WERI-Rb-1 (cell line): ENCODE results near the gene CATSPERZ.

ENCODE experiments used
- DNase-seq: peaks from one replicate; pipeline ENCODE4 v3.0.0-alpha.2; 2020
- H3K27ac ChIP-seq: fragments of 250-450 bp; sonication (Bioruptor Pico); 2 replicates; pipeline ENCODE4 v1.5.1; 2020; ENCODE audit warnings: mild to moderate bottlenecking, moderate library complexity
- H3K27me3 ChIP-seq: fragments of 250-450 bp; sonication (Bioruptor Pico); 2 replicates; pipeline ENCODE4 v1.5.1; 2021; ENCODE audit warnings: mild to moderate bottlenecking, low read depth, moderate library complexity; ENCODE audit not compliant: insufficient read depth, severe bottlenecking
- H3K36me3 ChIP-seq: fragments of 250-450 bp; sonication (Bioruptor Pico); 2 replicates; pipeline ENCODE4 v1.5.1; 2020; ENCODE audit warnings: mild to moderate bottlenecking, moderate library complexity
- H3K4me3 ChIP-seq: 2 replicates; pipeline ENCODE4 v1.5.1; 2011; ENCODE audit warnings: low read depth, mild to moderate bottlenecking, control low read depth, low read length
- H3K9me3 ChIP-seq: fragments of 250-450 bp; sonication (Bioruptor Pico); 2 replicates; pipeline ENCODE4 v1.5.1; 2021; ENCODE audit warnings: mild to moderate bottlenecking, moderate library complexity; ENCODE audit not compliant: severe bottlenecking
- CTCF ChIP-seq: IDR thresholded peaks from 2 replicates; pipeline ENCODE4 v1.5.1; 2011; ENCODE audit warnings: low read depth, mild to moderate bottlenecking, control low read depth, inconsistent platforms, low read length

Gene CATSPERZ

GRCh38 chr11:64275031-64275800 is 24.9 kb upstream of the CATSPERZ start:
- Histone ChIP-seq H3K27me3 (no peaks in the 10 kb centered on the region), H3K36me3 (peaks cover 29% of the 10 kb centered on the region), H3K9me3 (no peaks in the 10 kb centered on the region), H3K4me3 (no peak overlapping the region), H3K27ac (peak overlapping the region; percentile 30)
- TF ChIP-seq CTCF = no peak
- peak; percentile 72 for DNase-seq

- H3K9me3 ChIP-seq = no peaks in the 10 kb centered on the region
- H3K4me3 ChIP-seq = no peak overlapping the region
- H3K27me3 ChIP-seq = no peaks in the 10 kb centered on the region
- H3K36me3 ChIP-seq = peaks cover 32% of the 10 kb centered on the region
- no peak for TF ChIP-seq CTCF
- peak overlapping the region; percentile 30 for H3K27ac ChIP-seq
- no peak for DNase-seq
These were observed 24.3 kb upstream of the CATSPERZ start for GRCh38 chr11:64275841-64276240.

- Histone ChIP-seq H3K27me3 (no peaks in the 10 kb centered on the region), H3K36me3 (peaks cover 42% of the 10 kb centered on the region), H3K4me3 (no peak overlapping the region), H3K9me3 (no peaks in the 10 kb centered on the region), H3K27ac (no peak overlapping the region)
- TF ChIP-seq CTCF = no peak
- DNase-seq = no peak
These were observed 23.3 kb upstream of the CATSPERZ start for GRCh38 chr11:64276653-64277431.

GRCh38 chr11:64278576-64279190 is 21.5 kb upstream of the CATSPERZ start:
- no peak for TF ChIP-seq CTCF
- Histone ChIP-seq H3K27me3 (no peaks in the 10 kb centered on the region), H3K27ac (no peak overlapping the region), H3K4me3 (no peak overlapping the region), H3K9me3 (no peaks in the 10 kb centered on the region), H3K36me3 (peaks cover 56% of the 10 kb centered on the region)
- no peak for DNase-seq

- no peaks in the 10 kb centered on the region for H3K9me3 ChIP-seq
- no peak for TF ChIP-seq CTCF
- H3K27ac ChIP-seq = no peak overlapping the region
- peaks cover 47% of the 10 kb centered on the region for H3K36me3 ChIP-seq
- H3K27me3 ChIP-seq = no peaks in the 10 kb centered on the region
- DNase-seq = no peak
- H3K4me3 ChIP-seq = no peak overlapping the region
These were observed 18.0 kb upstream of the CATSPERZ start for GRCh38 chr11:64281957-64282770.
